Activated T-helper 1 cell treated with anti-CD3 and anti-CD28 coated beads, Interleukin-12 subunit alpha, Interleukin-12 subunit beta, Interleukin-2, Interleukin-4 antibody, amounts not matched to agents 30 ng/mL and 10 ng/mL and 1 ng/mL, durations not matched to agents 14 hours and 24 hours and 36 hours (primary cell): ENCODE measurements around the gene CAMKMT. TPM values are rescaled to one million over a fixed set of nuclear protein-coding genes. Genes with fewer than 3 reads are reported as not detected.

ENCODE experiments used
- DNase-seq: peaks from one replicate; pipeline ENCODE4 v3.0.0; 2021; ENCODE audit warnings: low spot score
- H3K27ac Mint-ChIP-seq: one replicate; pipeline ENCODE4 v1.8.0; 2021; ENCODE audit warnings: mild to moderate bottlenecking, mixed read lengths
- H3K27me3 Mint-ChIP-seq: one replicate; pipeline ENCODE4 v1.8.0; 2022; ENCODE audit warnings: mild to moderate bottlenecking, moderate library complexity, mixed read lengths; ENCODE audit not compliant: insufficient read depth
- H3K36me3 Mint-ChIP-seq: one replicate; pipeline ENCODE4 v1.8.0; 2021; ENCODE audit warnings: low read depth, mixed read lengths
- H3K4me1 Mint-ChIP-seq: one replicate; pipeline ENCODE4 v1.8.0; 2021; ENCODE audit warnings: low read depth, mixed read lengths
- H3K4me3 Mint-ChIP-seq: one replicate; pipeline ENCODE4 v1.8.0; 2021; ENCODE audit warnings: mild to moderate bottlenecking, moderate library complexity, mixed read lengths
- H3K9me3 Mint-ChIP-seq: one replicate; pipeline ENCODE4 v1.8.0; 2021; ENCODE audit warnings: mixed read lengths
- intact Hi-C: fragments of 100-400 bp; cut with micrococcal nuclease; formaldehyde crosslinking; loops from one replicate; pipeline ENCODE4 v1.15.1; 2024
- total RNA-seq: library from RNA; stranded (reverse); gene quantifications from 2 replicates; pipeline ENCODE4 v1.2.3, GENCODE V29; 2022

CAMKMT gene
- total RNA-seq, 1 donor from 2014 or later = 14.2 TPM

- intact Hi-C loops = no loop called here
- no peaks in the 10 kb centered on the region for H3K4me1 Mint-ChIP-seq
- no peak overlapping the region for H3K4me3 Mint-ChIP-seq
- peaks cover 9% of the 10 kb centered on the region for H3K27me3 Mint-ChIP-seq
- no peak for DNase-seq
- no peak overlapping the region for H3K27ac Mint-ChIP-seq
- H3K36me3 Mint-ChIP-seq = no peaks in the 10 kb centered on the region
- no peaks in the 10 kb centered on the region for H3K9me3 Mint-ChIP-seq
Measured at GRCh38 chr2:44822174-44822573, 460.4 kb downstream of the CAMKMT start.

Other genes with a start within 250 kb of the CAMKMT start
- 41.5 and 42.2 TPM in 2 replicates for gene PPM1B, start 193.1 kb upstream of the CAMKMT start, total RNA-seq
- not detected in 2 replicates for gene SLC3A1, start 86.5 kb upstream of the CAMKMT start, total RNA-seq
- gene PREPL, start 453 bp upstream of the CAMKMT start, total RNA-seq = 29.4 and 30.5 TPM in 2 replicates